ENCODE results near the gene EFCC1.

DNA sequence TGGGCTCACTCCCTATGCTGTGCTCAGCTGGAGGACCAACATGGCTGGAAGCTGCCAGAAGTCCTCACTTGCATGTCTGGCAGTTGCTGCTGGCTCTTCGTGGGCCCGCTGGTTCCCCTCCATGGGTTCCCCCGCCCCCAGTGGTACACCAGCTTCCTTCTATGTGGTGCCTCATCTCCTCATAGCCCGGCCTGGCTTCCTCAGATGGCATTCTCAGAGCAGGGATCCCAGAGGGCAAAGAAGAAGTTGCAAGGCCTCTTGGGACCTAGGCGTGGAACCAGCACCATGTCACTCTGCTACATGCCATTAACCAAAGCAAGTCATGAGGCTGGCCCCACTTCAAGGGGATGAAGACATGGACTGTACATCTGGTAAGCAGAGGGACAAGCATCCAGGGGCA, 4.4 kb upstream of the EFCC1 start:
- no peak for TF ChIP-seq EZH2 (IDR thresholded peaks at IDR 0.05; ENCODE audit: borderline replicate concordance)
- TF ChIP-seq, protein P1, sequence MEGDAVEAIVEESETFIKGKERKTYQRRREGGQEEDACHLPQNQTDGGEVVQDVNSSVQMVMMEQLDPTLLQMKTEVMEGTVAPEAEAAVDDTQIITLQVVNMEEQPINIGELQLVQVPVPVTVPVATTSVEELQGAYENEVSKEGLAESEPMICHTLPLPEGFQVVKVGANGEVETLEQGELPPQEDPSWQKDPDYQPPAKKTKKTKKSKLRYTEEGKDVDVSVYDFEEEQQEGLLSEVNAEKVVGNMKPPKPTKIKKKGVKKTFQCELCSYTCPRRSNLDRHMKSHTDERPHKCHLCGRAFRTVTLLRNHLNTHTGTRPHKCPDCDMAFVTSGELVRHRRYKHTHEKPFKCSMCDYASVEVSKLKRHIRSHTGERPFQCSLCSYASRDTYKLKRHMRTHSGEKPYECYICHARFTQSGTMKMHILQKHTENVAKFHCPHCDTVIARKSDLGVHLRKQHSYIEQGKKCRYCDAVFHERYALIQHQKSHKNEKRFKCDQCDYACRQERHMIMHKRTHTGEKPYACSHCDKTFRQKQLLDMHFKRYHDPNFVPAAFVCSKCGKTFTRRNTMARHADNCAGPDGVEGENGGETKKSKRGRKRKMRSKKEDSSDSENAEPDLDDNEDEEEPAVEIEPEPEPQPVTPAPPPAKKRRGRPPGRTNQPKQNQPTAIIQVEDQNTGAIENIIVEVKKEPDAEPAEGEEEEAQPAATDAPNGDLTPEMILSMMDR (IDR thresholded peaks at IDR 0.05; ENCODE audit: poor library complexity): no peak
